Left lung (tissue), 10 donors: ENCODE data around the gene RAB12. TPM values are rescaled to one million over a fixed set of nuclear protein-coding genes. Genes with fewer than 3 reads are reported as not detected.

ENCODE experiments used
- ATAC-seq: fragments of 200-7000 bp; cut with Tn5 transposase; one replicate; pipeline ENCODE4 v1.9.1; 2020; ENCODE audit warnings: moderate library complexity
- DNase-seq, 4 donors: peaks; one replicate each; pipeline ENCODE4 v3.0.0-alpha.2; 2013 to 2020
- H3K27ac ChIP-seq, 2 donors: fragments of 200-600 bp; sonication (generic) in 1 of 2; one replicate each; pipeline versions ENCODE4 v1.5.0 to v1.8.0; 2020 to 2021
- H3K27me3 ChIP-seq, 2 donors: fragments of 200-600 bp; sonication (generic) in 1 of 2; one replicate each; pipeline versions ENCODE4 v1.5.0 to v1.8.0; 2020 to 2021
- H3K36me3 ChIP-seq, 2 donors: fragments of 200-600 bp; sonication (generic) in 1 of 2; one replicate each; pipeline versions ENCODE4 v1.5.0 to v1.8.0; 2020 to 2021
- H3K4me1 ChIP-seq, 2 donors: fragments of 200-600 bp; one replicate each; pipeline ENCODE4 v1.8.0; 2021
- H3K4me3 ChIP-seq, 2 donors: fragments of 200-600 bp; sonication (generic) in 1 of 2; one replicate each; pipeline versions ENCODE4 v1.5.0 to v1.8.0; 2020 to 2021; ENCODE audit warnings: mild to moderate bottlenecking in 1 of 2
- H3K9me3 ChIP-seq, 2 donors: fragments of 200-600 bp; sonication (generic) in 1 of 2; one replicate each; pipeline versions ENCODE4 v1.5.0 to v1.8.0; 2020 to 2021
- intact Hi-C, 2 donors: fragments of 100-400 bp; cut with DNase I; formaldehyde crosslinking; loops; one replicate each; pipeline versions ENCODE4 v1.11.2 to v1.14.2; 2022
- polyA plus RNA-seq, 6 donors: library from polyadenylated mRNA; unstranded; fragments of 120-200 nt; gene quantifications; one replicate each; pipeline ENCODE4 v1.2.1, GENCODE V29; 2013; ENCODE audit not compliant: insufficient read length in 6 of 6
- total RNA-seq, 2 donors: library from RNA; stranded (reverse); fragmentation: NEBNext Ultra II Directional; extraction: Animal tissue kit (Norgen Biotek cat#: 25700); gene quantifications; one replicate each; pipeline ENCODE4 v1.2.1, GENCODE V29; 2021
- TF ChIP-seq, protein P1 (sequence below), 2 donors: fragments of 200-600 bp; sonication (generic) in 1 of 2; IDR thresholded peaks; one replicate each; pipeline versions ENCODE4 v1.5.0 to v1.8.0; 2021; ENCODE audit warnings: antibody characterized with exemption in 2 of 2
- donor health status: DM: no; HTN: yes; CAD: no.
- donor health status: DM: no; HTN: no; CAD: no.

Gene RAB12
- total and polyA plus RNA-seq, 8 donors: 41.4 to 60.0 (median 51.3) TPM

DNA sequence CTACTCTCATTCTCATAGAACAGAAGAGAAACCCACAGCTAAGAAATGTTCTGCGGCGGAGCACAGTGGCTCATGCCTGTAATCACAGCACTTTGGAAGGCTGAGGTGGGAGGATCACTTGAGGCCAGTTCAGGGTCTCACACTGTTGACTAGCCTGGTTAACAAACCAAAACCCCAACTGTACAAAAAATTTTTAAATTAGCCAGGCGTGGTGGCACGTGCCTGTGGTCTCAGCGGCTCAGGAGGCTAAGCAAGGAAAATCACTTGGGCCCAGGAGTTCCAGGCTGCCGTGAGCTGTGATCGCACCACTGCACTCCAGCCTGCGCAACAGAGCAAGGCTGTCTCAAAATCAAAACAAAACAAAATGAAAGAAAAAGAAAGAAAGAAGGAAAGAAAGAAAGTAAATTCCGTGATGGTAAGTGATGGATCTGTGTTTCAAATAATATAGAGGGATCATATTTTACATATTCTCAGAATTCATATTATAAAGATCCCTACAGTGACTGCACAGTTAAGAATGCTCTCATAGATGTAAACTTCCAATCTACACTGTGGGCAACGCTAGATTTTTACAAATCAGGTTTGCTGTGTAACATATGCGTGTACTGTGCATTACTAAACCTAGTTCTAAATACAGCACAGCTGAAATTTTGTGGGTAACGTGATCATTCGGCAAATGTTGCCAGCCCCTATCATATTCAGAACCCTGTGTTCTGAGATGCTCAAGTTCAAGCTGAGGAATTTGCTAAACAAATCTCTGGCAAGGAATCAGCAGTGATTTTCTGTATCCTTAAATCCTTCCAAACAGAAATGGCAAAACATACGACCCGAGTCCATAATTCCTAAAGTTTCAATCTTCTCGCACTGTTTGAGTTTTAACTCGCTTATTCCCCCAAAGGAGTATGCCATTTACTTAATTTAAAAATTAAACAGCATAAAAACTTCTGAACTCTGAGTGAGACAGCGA is 1.2 kb upstream of the RAB12 start:
- ATAC-seq (no peak), DNase-seq (peak in 1 of 4 donors; percentile 37)

DNA sequence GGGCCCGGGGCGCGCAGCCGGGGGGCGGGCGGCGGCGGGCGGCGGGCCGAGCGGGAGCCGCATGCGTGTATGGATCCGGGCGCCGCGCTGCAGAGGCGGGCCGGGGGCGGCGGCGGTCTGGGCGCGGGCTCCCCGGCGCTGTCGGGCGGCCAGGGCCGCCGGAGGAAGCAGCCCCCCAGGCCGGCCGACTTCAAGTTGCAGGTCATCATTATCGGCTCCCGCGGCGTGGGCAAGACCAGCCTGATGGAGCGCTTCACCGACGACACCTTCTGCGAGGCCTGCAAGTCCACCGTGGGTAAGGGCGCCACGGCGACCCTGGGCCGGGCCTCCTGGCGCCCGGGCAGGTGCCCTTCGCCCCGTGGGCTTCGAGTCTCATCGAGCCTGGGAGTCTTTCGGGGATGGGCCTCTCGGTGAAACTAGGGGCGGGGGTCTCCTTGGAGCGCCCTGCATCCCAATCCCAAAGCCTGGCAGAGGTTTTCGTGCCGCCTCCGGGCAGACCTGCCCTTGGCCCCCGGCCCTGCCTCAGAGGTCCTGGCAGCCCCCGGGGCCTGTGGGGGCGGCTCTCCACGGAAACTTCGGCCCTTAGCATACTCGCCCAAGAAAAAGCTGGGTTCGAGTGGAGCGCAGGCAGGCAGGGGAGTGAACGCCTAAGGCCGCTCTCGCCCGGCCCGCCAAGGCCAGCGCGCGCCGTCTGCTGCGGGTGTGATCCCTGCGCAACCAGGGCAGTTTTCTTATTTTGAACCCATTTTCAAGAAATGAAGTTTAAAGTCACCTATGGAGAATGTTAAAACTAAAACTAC is 622 bp downstream of the RAB12 start:
- Histone ChIP-seq H3K4me3 (peak overlapping the region; percentile 71 to 96), H3K27ac (peak overlapping the region in 1 of 2 donors; percentile 69), H3K36me3 (no peaks in the 10 kb centered on the region), H3K27me3 (peaks cover 0 to 15% of the 10 kb centered on the region in 2 donors), H3K4me1 (peaks cover 10 to 47% of the 10 kb centered on the region in 2 donors), H3K9me3 (no peaks in the 10 kb centered on the region)
- intact Hi-C loops: no loop called here
- DNase-seq: peak in 2 of 4 donors; percentile 39 to 82
- TF ChIP-seq, protein P1, sequence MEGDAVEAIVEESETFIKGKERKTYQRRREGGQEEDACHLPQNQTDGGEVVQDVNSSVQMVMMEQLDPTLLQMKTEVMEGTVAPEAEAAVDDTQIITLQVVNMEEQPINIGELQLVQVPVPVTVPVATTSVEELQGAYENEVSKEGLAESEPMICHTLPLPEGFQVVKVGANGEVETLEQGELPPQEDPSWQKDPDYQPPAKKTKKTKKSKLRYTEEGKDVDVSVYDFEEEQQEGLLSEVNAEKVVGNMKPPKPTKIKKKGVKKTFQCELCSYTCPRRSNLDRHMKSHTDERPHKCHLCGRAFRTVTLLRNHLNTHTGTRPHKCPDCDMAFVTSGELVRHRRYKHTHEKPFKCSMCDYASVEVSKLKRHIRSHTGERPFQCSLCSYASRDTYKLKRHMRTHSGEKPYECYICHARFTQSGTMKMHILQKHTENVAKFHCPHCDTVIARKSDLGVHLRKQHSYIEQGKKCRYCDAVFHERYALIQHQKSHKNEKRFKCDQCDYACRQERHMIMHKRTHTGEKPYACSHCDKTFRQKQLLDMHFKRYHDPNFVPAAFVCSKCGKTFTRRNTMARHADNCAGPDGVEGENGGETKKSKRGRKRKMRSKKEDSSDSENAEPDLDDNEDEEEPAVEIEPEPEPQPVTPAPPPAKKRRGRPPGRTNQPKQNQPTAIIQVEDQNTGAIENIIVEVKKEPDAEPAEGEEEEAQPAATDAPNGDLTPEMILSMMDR (IDR thresholded peaks at IDR 0.05): no peak
- ATAC-seq: peak; percentile 33

More for the DNA sequence above, 1.2 kb upstream of the RAB12 start:
- TF ChIP-seq, protein P1 (IDR thresholded peaks at IDR 0.05): no peak
- peaks cover 10 to 39% of the 10 kb centered on the region in 2 donors for H3K4me1 ChIP-seq
- H3K9me3 ChIP-seq: no peaks in the 10 kb centered on the region
- intact Hi-C loops: no loop called here
- no peaks in the 10 kb centered on the region for H3K36me3 ChIP-seq
- H3K27me3 ChIP-seq: peaks cover 0 to 15% of the 10 kb centered on the region in 2 donors
- peak overlapping the region; percentile 42 to 96 for H3K4me3 ChIP-seq
- peak overlapping the region; percentile 69 to 73 for H3K27ac ChIP-seq

DNA sequence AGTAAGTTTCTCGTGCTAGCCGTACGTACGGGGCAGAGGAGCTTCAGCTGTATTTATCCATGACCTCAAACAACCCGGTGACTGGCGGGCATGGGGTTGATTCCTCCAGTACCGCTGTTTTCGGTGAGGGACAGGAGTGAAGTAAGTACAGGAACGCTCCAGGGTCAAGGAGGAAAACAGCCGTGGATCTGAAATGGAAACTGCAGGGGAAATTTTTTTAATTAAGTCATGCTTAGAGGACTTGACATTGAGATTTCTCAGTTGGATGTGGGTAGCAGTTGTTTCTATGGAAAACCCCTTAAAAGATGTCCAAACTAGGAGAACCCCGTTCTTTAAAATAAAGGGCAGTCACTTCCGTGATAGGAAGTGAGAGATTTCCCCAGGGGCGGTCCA is 1.2 kb downstream of the RAB12 start:
- Histone ChIP-seq H3K9me3 (no peaks in the 10 kb centered on the region), H3K4me1 (peaks cover 10 to 53% of the 10 kb centered on the region in 2 donors), H3K27me3 (peaks cover 0 to 15% of the 10 kb centered on the region in 2 donors), H3K36me3 (no peaks in the 10 kb centered on the region), H3K4me3 (peak overlapping the region; percentile 71 to 96), H3K27ac (peak overlapping the region in 1 of 2 donors; percentile 69)
- DNase-seq (peak in 1 of 4 donors; percentile 20), ATAC-seq (peak; percentile 8)
- intact Hi-C loops: no loop called here
- TF ChIP-seq, protein P1 (IDR thresholded peaks at IDR 0.05): no peak

DNA sequence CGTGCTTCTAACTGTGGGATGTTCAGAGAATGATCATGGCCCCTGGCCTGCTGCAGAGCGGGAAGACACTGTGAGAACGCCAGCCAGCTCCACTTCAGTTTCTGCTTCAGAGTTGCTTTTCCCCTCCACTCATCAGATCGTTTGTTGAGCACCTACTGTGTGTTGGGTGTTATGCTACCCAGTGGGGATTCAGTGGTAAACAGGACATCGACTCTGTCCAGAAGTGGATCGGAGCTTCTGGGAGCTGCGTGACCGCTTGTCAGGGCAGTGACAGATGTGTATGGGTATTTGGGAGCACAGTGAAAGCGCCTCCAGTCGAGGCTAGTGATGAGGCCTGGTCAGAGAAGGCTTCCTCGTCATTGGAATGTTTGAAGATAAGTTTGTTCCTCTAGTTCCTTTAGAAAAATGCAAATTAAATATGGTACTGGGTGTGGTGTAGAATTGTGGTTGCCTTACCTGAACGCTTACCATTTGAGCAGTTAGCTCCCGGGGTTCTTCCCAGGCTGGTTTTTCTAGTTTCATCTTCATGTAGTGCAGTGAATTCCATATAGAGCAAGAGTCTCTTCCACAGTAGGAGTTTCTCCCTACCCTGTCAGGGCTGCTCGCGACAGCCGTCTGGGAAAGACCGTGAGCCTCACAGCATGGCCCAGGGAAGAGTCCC is 2.8 kb downstream of the RAB12 start:
- Histone ChIP-seq H3K4me3 (no peak overlapping the region), H3K27ac (no peak overlapping the region), H3K27me3 (peaks cover 0 to 15% of the 10 kb centered on the region in 2 donors), H3K9me3 (no peaks in the 10 kb centered on the region), H3K36me3 (no peaks in the 10 kb centered on the region), H3K4me1 (peaks cover 10 to 60% of the 10 kb centered on the region in 2 donors)
- intact Hi-C loops: no loop called here
- TF ChIP-seq, protein P1 (IDR thresholded peaks at IDR 0.05): no peak
- peak in 1 of 4 donors; percentile 26 for DNase-seq
- no peak for ATAC-seq
